ENCODE results near the gene FBXL13. TPM values are rescaled to one million over a fixed set of nuclear protein-coding genes. Genes with fewer than 3 reads are reported as not detected.
"Not testable (repeated sequence)": the region's sequence is repeated elsewhere in the genome, so short reads cannot be mapped to it uniquely, and the experiment has no call there.

Gene FBXL13
- total RNA-seq, 1 experiment from 2014 or later, result 1.3 TPM

DNA sequence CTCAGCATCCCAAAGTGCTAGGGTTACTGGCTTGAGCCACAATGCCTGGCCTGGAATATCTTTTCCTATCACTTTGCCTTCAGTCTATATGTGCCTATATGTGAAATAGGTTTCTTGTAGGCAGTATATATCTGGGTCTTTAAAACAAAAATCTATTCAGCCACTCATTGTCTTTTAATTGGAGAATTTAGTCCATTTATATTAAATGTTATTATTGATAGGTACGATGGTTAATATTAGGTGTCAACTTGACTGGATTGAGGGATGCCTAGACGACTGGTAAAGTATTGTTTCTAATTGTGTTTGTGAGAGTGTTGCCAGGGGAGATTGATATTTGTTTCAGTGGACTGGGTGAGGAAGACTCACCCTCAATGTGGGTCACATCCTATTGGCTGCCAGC lies 73.4 kb downstream of the FBXL13 start:
- H3K36me3 ChIP-seq, result no peaks in the 10 kb centered on the region
- H3K4me3 ChIP-seq, result no peak overlapping the region
- H3K9me3 ChIP-seq, result no peaks in the 10 kb centered on the region; the same call in 1 of the 2 replicates
- no peak for DNase-seq
- no peaks in the 10 kb centered on the region for H3K27me3 ChIP-seq

DNA sequence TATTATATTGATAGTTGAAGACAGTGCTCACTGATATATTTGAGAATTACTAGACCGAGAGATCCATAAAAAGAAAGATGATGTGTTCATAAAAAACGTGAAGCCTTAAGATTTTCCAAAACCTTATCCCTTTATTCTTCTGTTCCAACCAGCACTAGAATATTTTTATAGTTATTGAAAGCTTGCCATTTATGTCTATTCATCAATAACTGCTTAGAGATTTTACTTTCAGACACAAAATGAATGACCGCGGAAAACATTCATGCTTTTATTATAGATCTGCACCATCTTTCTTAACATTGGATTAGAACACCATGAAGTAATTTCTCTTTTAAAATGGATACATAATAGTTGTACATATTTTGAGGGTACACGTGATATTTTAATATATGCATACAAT lies 77.6 kb downstream of the FBXL13 start:
- H3K4me3 ChIP-seq, result no peak overlapping the region
- H3K9me3 ChIP-seq, result no peaks in the 10 kb centered on the region; the same call in 1 of the 2 replicates
- H3K27me3 ChIP-seq, result no peaks in the 10 kb centered on the region
- no peaks in the 10 kb centered on the region for H3K36me3 ChIP-seq
- DNase-seq, result no peak

DNA sequence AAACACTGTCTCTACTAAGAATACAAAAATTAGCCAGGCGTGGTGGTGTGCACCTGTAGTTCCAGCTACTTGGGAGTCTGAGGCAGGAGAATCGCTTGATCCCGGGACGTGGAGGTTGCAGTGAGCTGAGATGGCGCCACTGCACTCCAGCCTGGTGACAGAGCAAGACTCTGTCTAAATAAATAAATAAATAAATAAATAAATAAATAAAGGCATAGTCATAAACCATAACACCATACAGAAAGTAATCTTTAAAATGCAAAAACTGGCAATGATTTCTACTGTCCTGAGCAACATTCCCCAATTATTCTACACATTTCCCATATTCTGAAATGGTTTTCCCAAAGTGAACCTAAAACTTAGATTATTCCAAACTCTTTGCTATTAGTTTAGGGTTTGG lies 79.0 kb downstream of the FBXL13 start:
- not testable (repeated sequence) for H3K27me3 ChIP-seq, H3K4me3 ChIP-seq, DNase-seq, H3K36me3 ChIP-seq, H3K9me3 ChIP-seq

DNA sequence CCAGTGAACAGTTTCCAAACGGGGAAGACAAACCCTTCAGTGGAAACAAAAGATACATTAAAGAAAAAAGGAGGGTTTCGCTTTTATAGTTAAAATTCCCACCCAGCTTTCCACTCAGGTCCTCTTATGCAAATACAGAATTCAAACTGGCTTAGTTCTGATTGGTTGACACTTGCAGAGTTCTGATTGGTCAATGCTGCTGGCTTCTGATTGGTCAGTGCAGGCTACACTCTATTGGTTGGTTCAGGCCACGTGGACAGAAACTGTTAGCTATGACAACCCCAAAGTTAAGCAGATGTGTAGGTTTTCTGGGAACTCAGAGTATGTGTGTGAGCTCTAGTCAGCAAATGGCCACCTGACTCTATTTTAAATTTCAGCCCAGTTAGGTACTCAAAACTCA lies 80.0 kb downstream of the FBXL13 start:
- no peaks in the 10 kb centered on the region for H3K27me3 ChIP-seq
- no peak for DNase-seq
- H3K36me3 ChIP-seq, result no peaks in the 10 kb centered on the region
- 0 out of 2 replicates have a peak, but pooled peaks cover 2% of the 10 kb centered on the region for H3K9me3 ChIP-seq
- no peak overlapping the region for H3K4me3 ChIP-seq

DNA sequence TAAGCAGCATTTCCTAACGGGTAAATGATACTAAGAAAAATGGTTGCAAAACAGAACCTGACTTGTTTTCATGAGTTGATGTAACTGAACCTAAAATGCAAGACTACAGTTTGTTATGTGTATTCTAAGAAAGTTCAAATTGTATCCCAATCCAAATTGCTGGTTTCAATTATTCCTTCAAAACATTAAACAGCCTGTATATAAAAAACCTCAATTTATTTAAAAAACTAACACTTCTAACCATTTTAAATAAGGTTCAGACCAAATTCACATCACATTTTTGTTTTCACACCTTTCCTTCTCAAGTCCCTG lies 80.9 kb downstream of the FBXL13 start:
- H3K27me3 ChIP-seq, result no peaks in the 10 kb centered on the region
- H3K36me3 ChIP-seq, result no peaks in the 10 kb centered on the region
- no peak for DNase-seq
- H3K4me3 ChIP-seq, result no peak overlapping the region
- 0 out of 2 replicates have a peak, but pooled peaks cover 2% of the 10 kb centered on the region for H3K9me3 ChIP-seq

DNA sequence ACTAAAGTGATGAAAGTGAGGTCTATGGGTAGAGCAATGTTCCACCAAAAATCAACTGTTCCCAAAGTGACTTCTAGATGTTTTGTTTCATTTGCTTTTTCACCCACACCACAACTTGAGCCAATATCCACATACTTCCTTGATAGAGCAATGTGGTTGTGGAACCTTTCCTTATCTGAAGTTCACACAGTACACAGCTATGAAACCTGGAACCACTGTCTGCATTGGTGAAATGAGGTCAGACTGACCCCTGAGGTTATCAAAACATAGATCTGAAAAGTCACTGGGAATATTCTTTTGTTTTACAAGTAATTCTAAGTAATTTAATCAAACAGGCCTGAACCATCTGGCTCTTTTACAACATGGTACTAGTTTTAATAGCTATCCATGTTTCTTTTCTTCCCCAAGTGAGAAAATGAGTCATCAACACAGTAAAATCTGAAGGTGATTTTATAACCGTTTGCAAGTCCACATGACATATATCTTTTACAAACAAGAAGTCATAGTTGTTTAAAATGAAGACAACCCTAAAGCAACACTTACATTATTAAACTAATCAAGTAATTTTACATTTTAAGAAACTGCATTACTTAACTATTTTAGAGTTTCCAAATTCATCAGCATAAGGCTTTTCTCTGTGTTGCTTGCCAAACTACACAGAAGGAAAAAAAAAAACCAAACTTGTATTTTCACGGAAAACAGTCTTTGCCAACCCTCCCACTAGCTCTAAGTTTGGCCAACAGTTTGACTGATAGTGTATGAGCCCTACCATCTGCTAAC lies 81.5 kb downstream of the FBXL13 start:
- Histone ChIP-seq H3K9me3 (0 out of 2 replicates have a peak, but pooled peaks cover 2% of the 10 kb centered on the region), H3K4me3 (no peak overlapping the region), H3K27me3 (no peaks in the 10 kb centered on the region), H3K36me3 (no peaks in the 10 kb centered on the region)
- peak; percentile 10 for DNase-seq

DNA sequence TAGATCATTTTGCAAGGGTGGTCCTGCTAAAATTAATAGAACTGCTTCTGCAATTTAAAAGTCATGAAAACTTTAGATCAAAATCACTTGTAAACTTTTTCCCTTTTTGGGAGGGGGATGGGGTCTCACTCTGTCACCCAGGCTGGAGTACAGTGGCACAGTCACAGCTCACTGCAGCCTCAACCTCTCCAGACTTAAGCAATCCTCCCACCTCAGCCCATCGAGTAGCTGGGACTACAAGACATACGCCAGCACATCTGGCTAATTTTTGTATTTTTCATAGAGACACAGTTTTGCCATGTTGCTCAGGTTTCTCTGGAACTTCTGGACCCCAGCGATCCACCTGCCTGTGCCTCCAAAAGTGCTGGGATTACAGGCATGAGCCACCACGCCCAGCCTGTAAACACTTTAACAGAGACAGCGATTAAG lies 82.1 kb downstream of the FBXL13 start:
- Histone ChIP-seq H3K27me3 (no peaks in the 10 kb centered on the region), H3K36me3 (no peaks in the 10 kb centered on the region), H3K9me3 (0 out of 2 replicates have a peak, but pooled peaks cover 2% of the 10 kb centered on the region), H3K4me3 (no peak overlapping the region)
- DNase-seq, result no peak

DNA sequence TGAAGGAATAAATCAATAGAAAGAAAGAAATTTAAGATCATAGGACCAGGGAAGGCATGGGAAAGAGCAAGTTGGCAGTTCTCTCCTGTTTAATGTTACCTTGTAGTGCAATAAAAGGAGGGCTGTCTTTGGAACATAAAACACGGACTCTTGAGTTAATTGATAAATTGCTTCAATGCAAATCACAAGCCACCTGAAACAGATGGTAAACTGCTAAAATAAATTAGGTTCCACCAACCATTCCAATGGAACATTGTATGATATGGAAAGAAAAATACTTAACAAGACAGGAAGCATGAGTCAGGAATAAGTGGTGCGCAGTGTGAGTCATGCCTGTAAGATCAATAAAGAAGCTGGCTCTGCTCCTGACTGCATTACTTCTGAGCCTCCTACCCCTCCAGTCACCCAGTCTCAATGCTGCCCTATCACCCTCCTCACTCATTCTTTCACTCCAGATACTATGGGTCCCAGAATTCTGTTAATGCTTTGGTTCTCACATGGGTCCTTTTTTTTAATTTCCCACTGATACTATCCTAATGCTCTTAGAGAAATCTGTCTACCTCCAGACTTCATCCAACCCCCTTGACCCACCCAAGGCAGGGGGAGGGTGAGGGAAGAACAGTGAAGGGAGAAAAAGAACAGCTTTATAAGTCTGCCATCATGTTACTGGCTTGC lies 82.9 kb downstream of the FBXL13 start:
- Histone ChIP-seq H3K36me3 (no peaks in the 10 kb centered on the region), H3K9me3 (0 out of 2 replicates have a peak, but pooled peaks cover 2% of the 10 kb centered on the region), H3K4me3 (no peak overlapping the region), H3K27me3 (no peaks in the 10 kb centered on the region)
- DNase-seq, result peak; percentile 81

DNA sequence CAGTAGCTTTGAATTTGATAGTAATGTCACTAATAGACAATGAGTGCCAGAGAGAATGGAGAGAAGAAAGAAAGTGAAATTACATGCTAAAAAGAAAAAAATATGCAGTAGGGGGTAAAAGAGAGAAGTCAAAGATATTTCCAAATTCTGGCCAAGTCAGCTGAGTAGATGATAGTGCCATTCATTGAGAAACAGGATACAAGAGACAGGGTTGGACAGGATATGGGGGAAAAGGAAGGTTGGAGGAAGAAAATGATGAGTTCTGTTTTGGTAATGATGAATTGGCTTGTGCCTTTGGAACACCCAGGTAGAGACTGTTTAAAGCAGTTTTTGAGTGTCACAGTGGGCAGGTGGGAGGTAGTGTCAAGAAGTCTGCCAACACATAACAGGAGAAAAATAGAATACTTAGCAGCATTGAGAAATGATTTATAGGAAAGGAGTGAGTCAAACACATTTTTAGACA lies 83.5 kb downstream of the FBXL13 start:
- DNase-seq, result no peak

DNA sequence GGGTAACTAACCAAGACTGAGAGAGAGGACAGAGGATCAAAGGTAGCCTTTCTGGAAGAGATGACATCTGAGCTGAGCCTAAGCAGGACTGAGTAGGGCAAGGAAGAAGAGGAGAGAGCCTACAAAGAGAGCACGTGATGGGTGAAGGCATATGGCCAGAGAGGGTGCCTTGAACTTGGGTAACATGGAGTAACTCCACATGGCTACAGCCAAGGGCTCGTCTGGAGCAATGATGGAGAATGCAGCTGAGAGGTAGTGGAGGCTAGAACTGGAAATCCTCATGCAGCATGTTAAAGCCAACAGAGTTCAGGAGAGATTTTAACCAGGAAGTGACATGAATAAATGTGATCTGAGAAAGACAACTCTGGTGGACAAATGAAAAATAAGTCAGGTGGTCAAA lies 84.0 kb downstream of the FBXL13 start:
- DNase-seq, result no peak
- Histone ChIP-seq H3K36me3 (no peaks in the 10 kb centered on the region), H3K9me3 (0 out of 2 replicates have a peak, but pooled peaks cover 2% of the 10 kb centered on the region), H3K27me3 (no peaks in the 10 kb centered on the region), H3K4me3 (no peak overlapping the region)

More for the DNA sequence above, 83.5 kb downstream of the FBXL13 start:
- Histone ChIP-seq H3K36me3 (no peaks in the 10 kb centered on the region), H3K4me3 (no peak overlapping the region), H3K9me3 (0 out of 2 replicates have a peak, but pooled peaks cover 2% of the 10 kb centered on the region), H3K27me3 (no peaks in the 10 kb centered on the region)

DNA sequence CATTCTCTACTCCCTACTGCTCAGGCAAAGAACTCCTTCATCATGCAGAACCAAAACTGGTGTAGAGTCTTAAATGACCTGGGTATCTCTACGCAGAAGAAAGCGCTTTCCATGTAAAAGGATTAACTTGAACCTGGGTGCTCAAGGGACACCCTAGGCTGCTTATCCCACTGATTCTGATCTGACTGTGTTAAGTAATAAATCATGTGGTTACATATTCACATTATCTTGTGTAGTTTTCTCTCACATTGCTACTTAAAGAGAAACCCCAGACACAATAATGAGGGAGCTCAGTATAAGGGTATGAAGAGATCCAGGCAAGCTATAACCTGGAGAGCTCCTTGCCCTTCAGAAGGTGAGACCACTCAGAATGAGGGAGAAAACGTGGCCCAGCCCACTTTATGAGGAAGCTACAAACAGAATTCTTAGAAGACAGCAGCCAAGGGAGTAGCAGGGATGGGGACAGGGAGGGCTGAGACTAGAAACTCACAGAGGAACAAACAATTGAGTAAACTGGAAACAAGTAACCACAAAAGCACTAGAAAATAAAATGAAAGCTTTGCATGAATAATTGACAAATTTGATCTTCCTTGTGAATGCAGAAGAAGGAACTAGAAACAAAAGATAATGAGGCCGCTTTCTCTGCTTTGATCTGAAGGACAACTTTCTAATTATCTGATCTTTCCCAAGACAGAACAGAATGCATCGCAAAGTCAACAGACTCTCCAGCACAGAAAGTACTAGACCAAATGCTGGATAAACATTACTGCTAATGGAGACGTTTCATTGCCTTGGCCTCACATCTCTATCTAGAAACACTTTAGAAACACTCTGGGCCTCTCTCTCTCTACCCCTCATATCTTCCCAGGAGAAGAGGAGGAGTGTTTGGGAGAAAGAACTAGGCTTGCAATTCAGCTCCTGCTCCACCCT lies 85.7 kb downstream of the FBXL13 start:
- H3K36me3 ChIP-seq, result no peaks in the 10 kb centered on the region
- no peak overlapping the region for H3K4me3 ChIP-seq
- H3K27me3 ChIP-seq, result no peaks in the 10 kb centered on the region
- DNase-seq, result no peak
- H3K9me3 ChIP-seq, result 0 out of 2 replicates have a peak, but pooled peaks cover 2% of the 10 kb centered on the region

DNA sequence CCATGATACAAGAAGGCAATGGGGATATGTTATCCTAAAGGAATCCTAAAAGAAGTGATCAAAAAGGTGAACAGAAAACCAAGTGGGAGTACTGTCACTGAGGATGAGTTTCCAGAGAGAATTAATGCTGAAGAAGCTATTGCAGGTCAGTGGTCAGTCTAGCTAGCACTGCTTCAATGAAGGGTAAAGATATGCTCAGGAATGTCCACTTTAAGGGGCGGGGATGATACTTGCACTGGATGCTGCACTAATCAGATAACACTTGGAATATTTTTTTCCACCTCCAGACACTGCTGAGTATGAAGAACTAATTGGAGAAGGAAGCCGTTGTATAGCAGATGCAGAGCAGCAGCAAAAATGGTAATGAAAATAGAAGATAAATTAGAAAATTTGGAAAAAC lies 86.5 kb downstream of the FBXL13 start:
- no peaks in the 10 kb centered on the region for H3K27me3 ChIP-seq
- H3K4me3 ChIP-seq, result no peak overlapping the region
- no peaks in the 10 kb centered on the region for H3K36me3 ChIP-seq
- no peak for DNase-seq
- H3K9me3 ChIP-seq, result 0 out of 2 replicates have a peak, but pooled peaks cover 2% of the 10 kb centered on the region

DNA sequence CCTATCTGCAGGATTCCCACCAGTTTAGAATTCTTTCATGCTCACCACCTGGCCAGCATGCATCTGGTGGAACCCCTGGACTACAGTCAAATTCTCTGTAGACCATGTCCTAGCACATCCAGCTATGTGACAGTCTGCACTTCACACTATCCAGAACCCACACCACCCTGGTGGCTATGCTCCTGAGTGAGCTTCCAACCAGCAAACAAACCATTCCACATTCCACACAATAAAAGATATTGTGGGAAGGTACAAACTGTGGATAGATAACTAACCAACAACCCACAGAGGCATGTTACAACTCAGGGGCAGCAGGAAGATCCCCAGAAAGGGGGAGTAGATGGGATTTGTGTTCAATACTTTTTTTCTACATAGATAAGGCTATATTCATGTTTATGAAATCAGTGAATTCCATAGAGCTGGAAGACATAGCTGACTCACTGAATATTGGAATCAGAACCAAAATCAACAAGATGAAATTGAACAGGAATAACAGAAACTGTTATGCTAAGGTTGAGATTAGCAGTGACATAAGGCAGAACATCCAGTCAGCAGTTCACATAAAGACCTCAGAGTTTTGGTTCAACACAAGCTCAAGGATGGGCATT lies 89.3 kb downstream of the FBXL13 start:
- no peaks in the 10 kb centered on the region for H3K36me3 ChIP-seq
- H3K27me3 ChIP-seq, result no peaks in the 10 kb centered on the region
- H3K4me3 ChIP-seq, result no peak overlapping the region
- H3K9me3 ChIP-seq, result no peaks in the 10 kb centered on the region
- DNase-seq, result no peak

DNA sequence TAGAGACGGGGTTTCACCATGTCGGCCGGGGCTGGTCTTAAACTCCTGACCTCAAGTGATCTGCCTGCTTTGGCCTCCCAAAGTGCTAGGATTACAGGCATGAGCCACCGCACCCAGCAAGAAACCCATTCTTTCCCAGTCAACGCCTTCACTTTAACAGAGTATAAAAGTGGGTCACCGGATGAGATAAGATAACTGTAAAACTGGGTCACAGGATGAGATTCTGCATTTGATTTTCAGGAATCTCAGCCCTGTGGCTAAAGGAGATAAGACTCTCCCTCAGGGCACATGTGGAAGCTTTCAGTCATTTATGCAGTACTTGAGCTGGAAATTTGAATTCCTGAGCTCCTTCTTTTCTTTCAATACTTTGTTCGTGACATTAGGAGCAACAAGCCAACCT lies 91.0 kb downstream of the FBXL13 start:
- no peak for DNase-seq
- 0 out of 2 replicates have a peak, but pooled peaks cover 3% of the 10 kb centered on the region for H3K9me3 ChIP-seq
- no peaks in the 10 kb centered on the region for H3K36me3 ChIP-seq
- no peak overlapping the region for H3K4me3 ChIP-seq
- no peaks in the 10 kb centered on the region for H3K27me3 ChIP-seq

DNA sequence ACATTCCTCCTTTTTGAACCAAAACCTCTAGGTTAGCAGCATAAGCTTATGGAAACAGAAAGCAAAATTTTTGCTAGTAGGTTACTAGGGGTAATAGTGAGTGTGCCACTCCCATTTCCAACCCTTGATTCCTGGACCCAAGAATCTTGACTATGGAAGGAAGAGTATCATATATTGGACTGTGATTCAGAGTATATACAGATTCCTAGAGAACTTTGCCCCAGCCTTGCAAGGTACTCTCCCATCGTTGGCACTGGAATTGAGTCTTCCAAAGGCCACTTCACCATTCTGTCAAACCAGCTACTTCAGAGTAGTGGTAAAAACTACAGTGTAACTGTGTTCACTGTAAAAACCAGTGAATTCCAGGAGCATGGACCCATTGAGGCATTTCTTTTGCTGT lies 92.4 kb downstream of the FBXL13 start:
- Histone ChIP-seq H3K36me3 (no peaks in the 10 kb centered on the region), H3K9me3 (0 out of 2 replicates have a peak, but pooled peaks cover 3% of the 10 kb centered on the region), H3K4me3 (no peak overlapping the region), H3K27me3 (no peaks in the 10 kb centered on the region)
- no peak for DNase-seq

DNA sequence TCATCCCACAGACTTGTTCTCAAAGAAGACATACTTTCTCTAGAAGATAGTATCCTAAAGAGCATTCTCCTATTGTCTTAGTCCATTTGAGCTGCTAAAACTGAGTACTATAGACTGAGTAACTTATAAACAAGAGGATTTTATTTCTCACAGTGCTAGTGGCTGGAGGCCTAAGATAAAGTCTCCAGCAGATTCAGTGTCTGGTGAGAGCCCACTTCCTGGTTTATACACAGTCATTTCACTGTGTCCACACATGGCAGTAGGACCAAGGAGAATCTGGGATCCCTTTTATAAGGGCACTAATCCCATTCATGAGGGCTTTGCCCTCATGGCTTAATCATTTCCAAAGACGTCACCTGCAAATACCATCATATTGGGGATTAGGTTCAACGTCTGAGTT lies 93.1 kb downstream of the FBXL13 start:
- DNase-seq, result no peak
- Histone ChIP-seq H3K36me3 (no peaks in the 10 kb centered on the region), H3K9me3 (0 out of 2 replicates have a peak, but pooled peaks cover 3% of the 10 kb centered on the region), H3K27me3 (no peaks in the 10 kb centered on the region), H3K4me3 (no peak overlapping the region)
